Mononuclear cell (primary cell): ENCODE data around the gene DDX25. TPM values are rescaled to one million over a fixed set of nuclear protein-coding genes. Genes with fewer than 3 reads are reported as not detected.

Experiments used
- H3K27me3 ChIP-seq: 2 replicates; pipeline ENCODE4 v1.6.0; 2011; ENCODE audit warnings: low read length, control low read depth; ENCODE audit not compliant: insufficient read depth
- H3K4me1 ChIP-seq: 2 replicates; pipeline ENCODE4 v1.5.1; 2011; ENCODE audit warnings: mild to moderate bottlenecking, low read length, control low read depth; ENCODE audit not compliant: insufficient read depth
- H3K4me3 ChIP-seq: 2 replicates; pipeline ENCODE4 v1.5.1; 2011; ENCODE audit warnings: mild to moderate bottlenecking, low read length, moderate library complexity
- H3K9me3 ChIP-seq: 2 replicates; pipeline ENCODE4 v1.5.1; 2011; ENCODE audit warnings: low read depth, mild to moderate bottlenecking, control low read depth, low read length
- total RNA-seq: library from RNA; depleted of rRNA; stranded (reverse); fragments of >200 nt; gene quantifications from one replicate; pipeline ENCODE4 v1.2.3, GENCODE V29; 2012

DDX25 gene
- total RNA-seq, 1 donor = 0.10 TPM

- Histone ChIP-seq H3K4me3 (no peak overlapping the region), H3K9me3 (no peaks in the 10 kb centered on the region), H3K4me1 (no peaks in the 10 kb centered on the region), H3K27me3 (no peaks in the 10 kb centered on the region)
These were observed 34.8 kb downstream of the DDX25 start for GRCh38 chr11:125939081-125939521.

- H3K4me3 ChIP-seq = no peak overlapping the region
- no peaks in the 10 kb centered on the region for H3K9me3 ChIP-seq
- no peaks in the 10 kb centered on the region for H3K27me3 ChIP-seq
- H3K4me1 ChIP-seq = no peaks in the 10 kb centered on the region
These were observed 35.8 kb downstream of the DDX25 start for GRCh38 chr11:125940145-125940544.

- H3K4me1 ChIP-seq = no peaks in the 10 kb centered on the region
- no peaks in the 10 kb centered on the region for H3K27me3 ChIP-seq
- H3K9me3 ChIP-seq = no peaks in the 10 kb centered on the region
- H3K4me3 ChIP-seq = no peak overlapping the region
These were observed 36.9 kb downstream of the DDX25 start for GRCh38 chr11:125941267-125941618.

GRCh38 chr11:125941619-125942611 is 37.6 kb downstream of the DDX25 start:
- no peaks in the 10 kb centered on the region for H3K9me3 ChIP-seq
- no peaks in the 10 kb centered on the region for H3K4me1 ChIP-seq
- H3K4me3 ChIP-seq = no peak overlapping the region
- H3K27me3 ChIP-seq = no peaks in the 10 kb centered on the region

- Histone ChIP-seq H3K4me3 (no peak overlapping the region), H3K4me1 (no peaks in the 10 kb centered on the region), H3K9me3 (no peaks in the 10 kb centered on the region), H3K27me3 (no peaks in the 10 kb centered on the region)
These were observed 38.6 kb downstream of the DDX25 start for GRCh38 chr11:125942771-125943428.

- Histone ChIP-seq H3K4me3 (no peak overlapping the region), H3K27me3 (no peaks in the 10 kb centered on the region), H3K9me3 (no peaks in the 10 kb centered on the region), H3K4me1 (no peaks in the 10 kb centered on the region)
These were observed 39.5 kb downstream of the DDX25 start for GRCh38 chr11:125943661-125944349.

GRCh38 chr11:125944350-125945010 is 40.2 kb downstream of the DDX25 start:
- no peaks in the 10 kb centered on the region for H3K9me3 ChIP-seq
- no peaks in the 10 kb centered on the region for H3K4me1 ChIP-seq
- no peaks in the 10 kb centered on the region for H3K27me3 ChIP-seq
- H3K4me3 ChIP-seq = no peak overlapping the region

GRCh38 chr11:125945011-125945796 is 40.9 kb downstream of the DDX25 start:
- Histone ChIP-seq H3K27me3 (no peaks in the 10 kb centered on the region), H3K4me1 (no peaks in the 10 kb centered on the region), H3K4me3 (no peak overlapping the region), H3K9me3 (no peaks in the 10 kb centered on the region)

GRCh38 chr11:125945797-125946520 is 41.7 kb downstream of the DDX25 start, which contains the start of gene VSIG10L2:
Gene VSIG10L2 (plus strand): TSS chr11:125946044. CDS start chr11:125946056, 12 bp downstream.
- Histone ChIP-seq H3K4me1 (no peaks in the 10 kb centered on the region), H3K9me3 (no peaks in the 10 kb centered on the region), H3K4me3 (no peak within 1 kb of the TSS), H3K27me3 (no peaks in the 10 kb centered on the region)

- H3K27me3 ChIP-seq = no peaks in the 10 kb centered on the region
- H3K4me1 ChIP-seq = no peaks in the 10 kb centered on the region
- no peak overlapping the region for H3K4me3 ChIP-seq
- H3K9me3 ChIP-seq = no peaks in the 10 kb centered on the region
These were observed 42.6 kb downstream of the DDX25 start for GRCh38 chr11:125946712-125947418.

GRCh38 chr11:125947419-125948277 is 43.3 kb downstream of the DDX25 start:
- H3K27me3 ChIP-seq = no peaks in the 10 kb centered on the region
- H3K4me3 ChIP-seq = no peak overlapping the region
- no peaks in the 10 kb centered on the region for H3K4me1 ChIP-seq
- no peaks in the 10 kb centered on the region for H3K9me3 ChIP-seq

- Histone ChIP-seq H3K4me3 (no peak overlapping the region), H3K4me1 (no peaks in the 10 kb centered on the region), H3K9me3 (no peaks in the 10 kb centered on the region), H3K27me3 (no peaks in the 10 kb centered on the region)
These were observed 44.2 kb downstream of the DDX25 start for GRCh38 chr11:125948278-125949051.
